ENCODE results near the gene CUL2.
"Not testable (repeated sequence)": the region's sequence is repeated elsewhere in the genome, so short reads cannot be mapped to it uniquely, and the experiment has no call there.

CUL2 gene

DNA sequence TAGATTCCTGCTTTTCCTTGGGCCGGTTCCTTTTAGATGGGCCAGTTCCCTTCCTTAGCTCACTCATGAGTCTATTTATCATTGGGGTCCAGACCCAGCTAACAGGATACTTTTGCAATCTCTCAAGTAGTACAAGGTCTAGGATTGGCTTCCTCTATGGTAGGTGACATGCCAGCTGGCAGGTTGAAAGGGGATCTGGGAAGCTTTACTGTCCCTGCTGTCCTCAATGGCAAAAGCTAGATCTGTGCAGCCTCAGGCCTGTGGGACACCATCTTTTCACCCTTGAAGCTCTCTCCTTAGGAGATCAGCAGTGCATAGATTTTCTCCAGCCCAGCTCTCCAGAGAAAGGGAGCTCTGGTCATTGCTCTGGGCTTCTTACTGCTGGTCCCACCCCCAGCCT, 96.4 kb downstream of the CUL2 start:
- no peaks in the 10 kb centered on the region for H3K9me3 ChIP-seq
- intact Hi-C loops (cut with DNase I; ENCODE audit: low total_unique reads): no loop called here

DNA sequence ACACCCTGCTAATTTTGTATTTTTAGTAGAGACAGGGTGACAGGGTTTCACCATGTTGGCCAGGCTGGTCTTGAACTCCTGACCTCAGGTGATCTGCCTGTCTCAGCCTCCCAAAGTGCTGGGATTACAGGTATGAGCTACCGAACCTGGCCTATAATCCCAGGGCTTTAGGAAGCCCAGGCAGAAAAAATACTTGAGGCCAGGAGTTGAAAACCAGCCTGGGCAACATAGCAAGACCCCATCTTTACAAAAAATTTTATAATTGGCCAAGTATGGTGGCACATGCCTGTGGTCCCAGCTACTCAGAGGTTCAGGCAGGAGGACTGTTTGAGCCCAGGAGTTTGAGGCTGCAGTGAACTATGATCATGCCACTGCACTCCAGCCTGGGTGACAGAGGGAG, 99.0 kb downstream of the CUL2 start:
- H3K27ac ChIP-seq; intact Hi-C loops (cut with DNase I; ENCODE audit: low total_unique reads); H3K4me1 ChIP-seq; H3K4me3 ChIP-seq; H3K36me3 ChIP-seq; DNase-seq; H3K9me3 ChIP-seq; H3K27me3 ChIP-seq: not testable (repeated sequence)

More for the DNA sequence above, 96.4 kb downstream of the CUL2 start:
- H3K36me3 ChIP-seq: no peaks in the 10 kb centered on the region
- H3K27ac ChIP-seq: no peak overlapping the region
- no peaks in the 10 kb centered on the region for H3K4me1 ChIP-seq
- DNase-seq: no peak
- H3K4me3 ChIP-seq: no peak overlapping the region
- H3K27me3 ChIP-seq: no peaks in the 10 kb centered on the region
- TF ChIP-seq, protein P1, sequence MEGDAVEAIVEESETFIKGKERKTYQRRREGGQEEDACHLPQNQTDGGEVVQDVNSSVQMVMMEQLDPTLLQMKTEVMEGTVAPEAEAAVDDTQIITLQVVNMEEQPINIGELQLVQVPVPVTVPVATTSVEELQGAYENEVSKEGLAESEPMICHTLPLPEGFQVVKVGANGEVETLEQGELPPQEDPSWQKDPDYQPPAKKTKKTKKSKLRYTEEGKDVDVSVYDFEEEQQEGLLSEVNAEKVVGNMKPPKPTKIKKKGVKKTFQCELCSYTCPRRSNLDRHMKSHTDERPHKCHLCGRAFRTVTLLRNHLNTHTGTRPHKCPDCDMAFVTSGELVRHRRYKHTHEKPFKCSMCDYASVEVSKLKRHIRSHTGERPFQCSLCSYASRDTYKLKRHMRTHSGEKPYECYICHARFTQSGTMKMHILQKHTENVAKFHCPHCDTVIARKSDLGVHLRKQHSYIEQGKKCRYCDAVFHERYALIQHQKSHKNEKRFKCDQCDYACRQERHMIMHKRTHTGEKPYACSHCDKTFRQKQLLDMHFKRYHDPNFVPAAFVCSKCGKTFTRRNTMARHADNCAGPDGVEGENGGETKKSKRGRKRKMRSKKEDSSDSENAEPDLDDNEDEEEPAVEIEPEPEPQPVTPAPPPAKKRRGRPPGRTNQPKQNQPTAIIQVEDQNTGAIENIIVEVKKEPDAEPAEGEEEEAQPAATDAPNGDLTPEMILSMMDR (IDR thresholded peaks at IDR 0.05): no peak

DNA sequence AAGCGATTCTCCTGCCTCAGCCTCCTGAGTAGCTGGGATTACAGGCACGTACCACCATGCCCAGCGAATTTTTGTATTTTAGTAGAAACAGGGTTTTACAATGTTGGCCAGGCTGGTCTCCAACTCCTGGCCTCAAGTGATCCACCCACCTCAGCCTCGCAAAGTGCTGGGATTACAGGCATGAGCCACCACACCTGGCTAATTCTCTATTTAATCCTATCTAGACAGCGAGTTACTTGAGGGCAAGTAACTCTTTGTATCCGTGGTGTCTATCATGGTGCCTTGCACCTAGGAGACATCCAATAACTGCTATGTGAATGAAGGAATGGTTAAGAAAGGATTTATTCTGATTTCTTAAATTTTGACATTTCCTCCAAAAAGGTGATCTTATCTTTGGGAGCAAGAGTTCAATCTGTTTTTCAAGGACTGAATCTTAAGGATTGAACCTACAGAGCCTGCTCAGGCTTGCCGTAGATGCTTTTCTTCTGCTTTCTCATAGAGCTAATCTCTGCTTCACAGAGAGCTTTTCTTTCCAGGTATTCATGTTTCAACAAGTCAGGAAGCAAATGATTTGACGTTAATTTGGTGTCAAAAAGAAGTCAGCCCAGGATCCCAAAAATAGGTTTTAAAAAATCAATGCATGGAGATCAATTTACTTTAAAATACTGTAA, 101.6 kb downstream of the CUL2 start:
- no peak overlapping the region for H3K4me3 ChIP-seq
- intact Hi-C loops (cut with DNase I; ENCODE audit: low total_unique reads): no loop called here
- TF ChIP-seq, protein P1 (IDR thresholded peaks at IDR 0.05): no peak
- H3K27ac ChIP-seq: no peak overlapping the region
- no peaks in the 10 kb centered on the region for H3K27me3 ChIP-seq
- H3K9me3 ChIP-seq: peaks cover 0 to 17% (median 17%) of the 10 kb centered on the region in 3 donors
- H3K36me3 ChIP-seq: no peaks in the 10 kb centered on the region
- no peaks in the 10 kb centered on the region for H3K4me1 ChIP-seq
- DNase-seq: no peak

DNA sequence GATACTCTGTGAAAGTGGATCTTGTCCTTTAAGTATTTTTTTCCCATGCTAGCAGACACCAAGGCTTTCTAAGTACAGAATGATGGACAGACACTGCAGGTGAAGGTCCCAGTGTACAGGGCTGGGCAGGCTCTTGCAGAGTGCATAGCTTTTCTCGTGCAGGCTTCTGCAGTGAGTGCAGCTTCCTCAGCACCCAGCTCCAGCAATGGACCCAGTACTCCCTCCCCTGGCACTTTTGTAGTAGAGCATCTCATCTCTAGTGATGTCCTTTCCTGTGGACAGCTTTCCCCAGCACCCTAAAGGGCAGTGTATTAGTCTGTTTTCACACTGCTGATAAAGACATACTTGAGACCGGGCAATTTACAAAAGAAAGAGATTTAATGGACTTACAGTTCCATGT, 104.3 kb downstream of the CUL2 start:
- Histone ChIP-seq H3K36me3 (no peaks in the 10 kb centered on the region), H3K27ac (no peak overlapping the region), H3K4me3 (no peak overlapping the region), H3K4me1 (no peaks in the 10 kb centered on the region), H3K27me3 (no peaks in the 10 kb centered on the region), H3K9me3 (peaks cover 0 to 17% (median 17%) of the 10 kb centered on the region in 3 donors)
- DNase-seq: no peak
- TF ChIP-seq, protein P1 (IDR thresholded peaks at IDR 0.05): no peak
- intact Hi-C loops (cut with DNase I; ENCODE audit: low total_unique reads): no loop called here

DNA sequence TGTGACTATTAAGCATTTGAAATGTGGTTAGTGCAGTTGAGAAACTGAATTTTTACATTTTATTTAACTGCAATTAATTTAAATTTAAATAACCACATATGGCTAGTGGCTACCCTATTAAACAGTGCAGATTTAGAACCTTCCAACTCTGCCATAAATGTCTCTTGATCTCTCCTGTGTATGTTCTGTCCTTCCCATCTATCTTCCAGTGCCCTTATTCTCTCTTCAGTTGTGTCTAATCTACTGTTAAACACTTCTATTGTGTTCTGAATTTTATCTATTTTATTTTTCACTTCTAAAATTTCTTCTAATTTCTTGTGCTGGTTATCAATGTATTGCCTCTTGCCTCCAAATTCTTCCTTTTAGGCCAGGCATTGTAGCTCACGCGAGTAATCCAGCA, 105.0 kb downstream of the CUL2 start:
- Histone ChIP-seq H3K4me1 (no peaks in the 10 kb centered on the region), H3K27ac (no peak overlapping the region), H3K4me3 (no peak overlapping the region), H3K9me3 (peaks cover 0 to 17% (median 17%) of the 10 kb centered on the region in 3 donors), H3K36me3 (no peaks in the 10 kb centered on the region), H3K27me3 (no peaks in the 10 kb centered on the region)
- TF ChIP-seq, protein P1 (IDR thresholded peaks at IDR 0.05): no peak
- DNase-seq: no peak
- intact Hi-C loops (cut with DNase I; ENCODE audit: low total_unique reads): no loop called here

DNA sequence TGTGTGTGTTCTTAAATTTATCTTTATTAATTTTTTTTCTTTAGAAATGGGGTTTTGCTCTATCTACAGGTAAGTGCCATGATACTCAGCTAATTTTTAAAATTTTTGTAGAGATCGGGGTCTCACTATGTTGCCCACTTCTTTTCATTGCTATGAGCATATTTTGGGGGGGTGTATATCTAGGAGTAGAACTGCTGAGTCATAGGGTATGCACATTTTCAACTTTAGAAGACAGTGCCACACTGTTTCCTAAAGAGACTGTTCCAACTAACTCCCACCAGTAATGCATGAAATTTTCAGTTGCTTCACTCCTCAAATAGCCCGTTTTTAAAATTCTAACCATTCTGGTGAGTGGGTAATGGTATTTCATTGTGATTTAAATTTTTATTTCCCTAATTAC, 108.3 kb downstream of the CUL2 start:
- TF ChIP-seq, protein P1 (IDR thresholded peaks at IDR 0.05): no peak
- no peak for DNase-seq
- intact Hi-C loops (cut with DNase I; ENCODE audit: low total_unique reads): no loop called here
- Histone ChIP-seq H3K27ac (no peak overlapping the region), H3K27me3 (no peaks in the 10 kb centered on the region), H3K9me3 (peaks cover 0 to 17% (median 17%) of the 10 kb centered on the region in 3 donors), H3K4me1 (no peaks in the 10 kb centered on the region), H3K4me3 (no peak overlapping the region), H3K36me3 (no peaks in the 10 kb centered on the region)

Measured in tibial artery (tissue), 4 donors.